ENCODE results near the gene SURF1.

SURF1 gene

GRCh38 chr9:133315997-133316396 is 40.3 kb downstream of the SURF1 start:
- no peak for DNase-seq

- no peak for DNase-seq
These were observed 46.7 kb downstream of the SURF1 start for GRCh38 chr9:133309608-133310007.

GRCh38 chr9:133307301-133307700 is 49.0 kb downstream of the SURF1 start:
- DNase-seq: no peak

- no peak for DNase-seq
These were observed 49.8 kb downstream of the SURF1 start for GRCh38 chr9:133306242-133307204.

- DNase-seq: no peak
These were observed 50.6 kb downstream of the SURF1 start for GRCh38 chr9:133305731-133306130.

GRCh38 chr9:133304477-133305377 is 51.6 kb downstream of the SURF1 start:
- no peak for DNase-seq

GRCh38 chr9:133304158-133304470 is 52.2 kb downstream of the SURF1 start:
- DNase-seq: no peak

GRCh38 chr9:133303266-133304157 is 52.8 kb downstream of the SURF1 start:
- no peak for DNase-seq
